ENCODE data around the gene CILP. TPM values are rescaled to one million over a fixed set of nuclear protein-coding genes. Genes with fewer than 3 reads are reported as not detected.

The CILP gene
- total and polyA plus RNA-seq, 2 experiments from 2014 or later, result 0.03 TPM; not detected in 1

DNA sequence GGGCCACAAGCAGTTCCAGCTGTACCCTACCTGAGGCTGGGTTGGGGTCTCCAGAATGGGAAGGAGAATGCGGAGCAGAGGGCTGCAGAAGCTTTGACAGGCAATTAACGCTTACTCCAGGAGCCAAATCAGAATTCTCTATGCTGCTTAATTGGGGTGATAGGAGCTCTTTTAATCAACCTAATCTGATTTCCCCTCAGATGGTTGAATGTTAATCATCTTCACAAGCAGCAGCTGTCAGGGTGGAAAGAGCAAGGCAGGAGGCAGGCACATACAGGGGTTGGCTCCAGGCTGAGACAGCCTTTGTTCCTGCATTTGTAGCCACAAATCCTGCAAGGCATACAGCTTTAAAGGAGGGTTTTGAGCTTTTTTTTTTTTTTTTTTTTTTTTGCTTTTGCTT is 2.6 kb downstream of the CILP start:
- Histone ChIP-seq H3K36me3 (ENCODE audit: insufficient read depth) (no peaks in the 10 kb centered on the region), H3K4me1 (ENCODE audit: insufficient read depth) (no peaks in the 10 kb centered on the region), H3F3A (replicated peaks; ENCODE audit: low read depth) (no peaks in the 10 kb centered on the region), H3K4me2 (no peak overlapping the region), H3K79me2 (replicated peaks; ENCODE audit: insufficient read depth) (no peaks in the 10 kb centered on the region), H4K20me1 (replicated peaks; ENCODE audit: insufficient read depth) (no peaks in the 10 kb centered on the region), H3K27ac (ENCODE audit: low read depth) (no peak overlapping the region), H3K27me3 (ENCODE audit: insufficient read depth) (no peaks in the 10 kb centered on the region), H3K4me3 (no peak overlapping the region), H2AFZ (no peak overlapping the region), H3K9me2 (ENCODE audit: insufficient read depth) (peaks cover 3% of the 10 kb centered on the region; the same call in 1 of the 2 replicates)
- H3K36me3 Mint-ChIP-seq (ENCODE audit: low read depth), result no peaks in the 10 kb centered on the region
- H3K9me3 Mint-ChIP-seq, result no peaks in the 10 kb centered on the region
- H3K27ac Mint-ChIP-seq, result no peak overlapping the region
- TF ChIP-seq, protein P1, sequence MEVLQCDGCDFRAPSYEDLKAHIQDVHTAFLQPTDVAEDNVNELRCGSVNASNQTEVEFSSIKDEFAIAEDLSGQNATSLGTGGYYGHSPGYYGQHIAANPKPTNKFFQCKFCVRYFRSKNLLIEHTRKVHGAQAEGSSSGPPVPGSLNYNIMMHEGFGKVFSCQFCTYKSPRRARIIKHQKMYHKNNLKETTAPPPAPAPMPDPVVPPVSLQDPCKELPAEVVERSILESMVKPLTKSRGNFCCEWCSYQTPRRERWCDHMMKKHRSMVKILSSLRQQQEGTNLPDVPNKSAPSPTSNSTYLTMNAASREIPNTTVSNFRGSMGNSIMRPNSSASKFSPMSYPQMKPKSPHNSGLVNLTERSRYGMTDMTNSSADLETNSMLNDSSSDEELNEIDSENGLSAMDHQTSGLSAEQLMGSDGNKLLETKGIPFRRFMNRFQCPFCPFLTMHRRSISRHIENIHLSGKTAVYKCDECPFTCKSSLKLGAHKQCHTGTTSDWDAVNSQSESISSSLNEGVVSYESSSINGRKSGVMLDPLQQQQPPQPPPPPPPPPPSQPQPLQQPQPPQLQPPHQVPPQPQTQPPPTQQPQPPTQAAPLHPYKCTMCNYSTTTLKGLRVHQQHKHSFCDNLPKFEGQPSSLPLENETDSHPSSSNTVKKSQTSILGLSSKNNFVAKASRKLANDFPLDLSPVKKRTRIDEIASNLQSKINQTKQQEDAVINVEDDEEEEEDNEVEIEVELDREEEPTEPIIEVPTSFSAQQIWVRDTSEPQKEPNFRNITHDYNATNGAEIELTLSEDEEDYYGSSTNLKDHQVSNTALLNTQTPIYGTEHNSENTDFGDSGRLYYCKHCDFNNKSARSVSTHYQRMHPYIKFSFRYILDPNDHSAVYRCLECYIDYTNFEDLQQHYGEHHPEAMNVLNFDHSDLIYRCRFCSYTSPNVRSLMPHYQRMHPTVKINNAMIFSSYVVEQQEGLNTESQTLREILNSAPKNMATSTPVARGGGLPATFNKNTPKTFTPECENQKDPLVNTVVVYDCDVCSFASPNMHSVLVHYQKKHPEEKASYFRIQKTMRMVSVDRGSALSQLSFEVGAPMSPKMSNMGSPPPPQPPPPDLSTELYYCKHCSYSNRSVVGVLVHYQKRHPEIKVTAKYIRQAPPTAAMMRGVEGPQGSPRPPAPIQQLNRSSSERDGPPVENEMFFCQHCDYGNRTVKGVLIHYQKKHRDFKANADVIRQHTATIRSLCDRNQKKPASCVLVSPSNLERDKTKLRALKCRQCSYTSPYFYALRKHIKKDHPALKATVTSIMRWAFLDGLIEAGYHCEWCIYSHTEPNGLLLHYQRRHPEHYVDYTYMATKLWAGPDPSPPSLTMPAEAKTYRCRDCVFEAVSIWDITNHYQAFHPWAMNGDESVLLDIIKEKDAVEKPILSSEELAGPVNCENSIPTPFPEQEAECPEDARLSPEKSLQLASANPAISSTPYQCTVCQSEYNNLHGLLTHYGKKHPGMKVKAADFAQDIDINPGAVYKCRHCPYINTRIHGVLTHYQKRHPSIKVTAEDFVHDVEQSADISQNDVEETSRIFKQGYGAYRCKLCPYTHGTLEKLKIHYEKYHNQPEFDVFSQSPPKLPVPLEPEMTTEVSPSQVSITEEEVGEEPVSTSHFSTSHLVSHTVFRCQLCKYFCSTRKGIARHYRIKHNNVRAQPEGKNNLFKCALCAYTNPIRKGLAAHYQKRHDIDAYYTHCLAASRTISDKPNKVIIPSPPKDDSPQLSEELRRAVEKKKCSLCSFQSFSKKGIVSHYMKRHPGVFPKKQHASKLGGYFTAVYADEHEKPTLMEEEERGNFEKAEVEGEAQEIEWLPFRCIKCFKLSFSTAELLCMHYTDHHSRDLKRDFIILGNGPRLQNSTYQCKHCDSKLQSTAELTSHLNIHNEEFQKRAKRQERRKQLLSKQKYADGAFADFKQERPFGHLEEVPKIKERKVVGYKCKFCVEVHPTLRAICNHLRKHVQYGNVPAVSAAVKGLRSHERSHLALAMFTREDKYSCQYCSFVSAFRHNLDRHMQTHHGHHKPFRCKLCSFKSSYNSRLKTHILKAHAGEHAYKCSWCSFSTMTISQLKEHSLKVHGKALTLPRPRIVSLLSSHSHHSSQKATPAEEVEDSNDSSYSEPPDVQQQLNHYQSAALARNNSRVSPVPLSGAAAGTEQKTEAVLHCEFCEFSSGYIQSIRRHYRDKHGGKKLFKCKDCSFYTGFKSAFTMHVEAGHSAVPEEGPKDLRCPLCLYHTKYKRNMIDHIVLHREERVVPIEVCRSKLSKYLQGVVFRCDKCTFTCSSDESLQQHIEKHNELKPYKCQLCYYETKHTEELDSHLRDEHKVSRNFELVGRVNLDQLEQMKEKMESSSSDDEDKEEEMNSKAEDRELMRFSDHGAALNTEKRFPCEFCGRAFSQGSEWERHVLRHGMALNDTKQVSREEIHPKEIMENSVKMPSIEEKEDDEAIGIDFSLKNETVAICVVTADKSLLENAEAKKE (CRISPR knock-in tag; IDR thresholded peaks at IDR 0.05), result no peak
- TF ChIP-seq NANOG (IDR thresholded peaks at IDR 0.05; ENCODE audit: borderline replicate concordance) (no peak), JUNB (IDR thresholded peaks at IDR 0.05; ENCODE audit: unreplicated experiment) (no peak), ZNF331 (CRISPR knock-in tag; IDR thresholded peaks at IDR 0.05; ENCODE audit: low read depth) (no peak), EZH2 (IDR thresholded peaks at IDR 0.05; ENCODE audit: low read depth, unreplicated experiment) (no peak), STAT1 (IDR thresholded peaks at IDR 0.05; ENCODE audit: unreplicated experiment) (no peak), CREB1 (CRISPR knock-in tag; IDR thresholded peaks at IDR 0.05; ENCODE audit: low read depth) (no peak), POLR2AphosphoS5 (IDR thresholded peaks at IDR 0.05; ENCODE audit: low read depth) (no peak), ZNF114 (CRISPR knock-in tag; IDR thresholded peaks at IDR 0.05) (no peak), EZH2phosphoT487 (IDR thresholded peaks at IDR 0.05; ENCODE audit: unreplicated experiment) (no peak)
- TF ChIP-seq, protein P2, sequence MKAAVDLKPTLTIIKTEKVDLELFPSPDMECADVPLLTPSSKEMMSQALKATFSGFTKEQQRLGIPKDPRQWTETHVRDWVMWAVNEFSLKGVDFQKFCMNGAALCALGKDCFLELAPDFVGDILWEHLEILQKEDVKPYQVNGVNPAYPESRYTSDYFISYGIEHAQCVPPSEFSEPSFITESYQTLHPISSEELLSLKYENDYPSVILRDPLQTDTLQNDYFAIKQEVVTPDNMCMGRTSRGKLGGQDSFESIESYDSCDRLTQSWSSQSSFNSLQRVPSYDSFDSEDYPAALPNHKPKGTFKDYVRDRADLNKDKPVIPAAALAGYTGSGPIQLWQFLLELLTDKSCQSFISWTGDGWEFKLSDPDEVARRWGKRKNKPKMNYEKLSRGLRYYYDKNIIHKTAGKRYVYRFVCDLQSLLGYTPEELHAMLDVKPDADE (IDR thresholded peaks at IDR 0.05), result no peak
- TF ChIP-seq, protein P3, sequence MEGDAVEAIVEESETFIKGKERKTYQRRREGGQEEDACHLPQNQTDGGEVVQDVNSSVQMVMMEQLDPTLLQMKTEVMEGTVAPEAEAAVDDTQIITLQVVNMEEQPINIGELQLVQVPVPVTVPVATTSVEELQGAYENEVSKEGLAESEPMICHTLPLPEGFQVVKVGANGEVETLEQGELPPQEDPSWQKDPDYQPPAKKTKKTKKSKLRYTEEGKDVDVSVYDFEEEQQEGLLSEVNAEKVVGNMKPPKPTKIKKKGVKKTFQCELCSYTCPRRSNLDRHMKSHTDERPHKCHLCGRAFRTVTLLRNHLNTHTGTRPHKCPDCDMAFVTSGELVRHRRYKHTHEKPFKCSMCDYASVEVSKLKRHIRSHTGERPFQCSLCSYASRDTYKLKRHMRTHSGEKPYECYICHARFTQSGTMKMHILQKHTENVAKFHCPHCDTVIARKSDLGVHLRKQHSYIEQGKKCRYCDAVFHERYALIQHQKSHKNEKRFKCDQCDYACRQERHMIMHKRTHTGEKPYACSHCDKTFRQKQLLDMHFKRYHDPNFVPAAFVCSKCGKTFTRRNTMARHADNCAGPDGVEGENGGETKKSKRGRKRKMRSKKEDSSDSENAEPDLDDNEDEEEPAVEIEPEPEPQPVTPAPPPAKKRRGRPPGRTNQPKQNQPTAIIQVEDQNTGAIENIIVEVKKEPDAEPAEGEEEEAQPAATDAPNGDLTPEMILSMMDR (conservative IDR thresholded peaks at IDR 0.05; ENCODE audit: low read depth in 2 of 2), result no peak
- TF ChIP-seq, protein P4, sequence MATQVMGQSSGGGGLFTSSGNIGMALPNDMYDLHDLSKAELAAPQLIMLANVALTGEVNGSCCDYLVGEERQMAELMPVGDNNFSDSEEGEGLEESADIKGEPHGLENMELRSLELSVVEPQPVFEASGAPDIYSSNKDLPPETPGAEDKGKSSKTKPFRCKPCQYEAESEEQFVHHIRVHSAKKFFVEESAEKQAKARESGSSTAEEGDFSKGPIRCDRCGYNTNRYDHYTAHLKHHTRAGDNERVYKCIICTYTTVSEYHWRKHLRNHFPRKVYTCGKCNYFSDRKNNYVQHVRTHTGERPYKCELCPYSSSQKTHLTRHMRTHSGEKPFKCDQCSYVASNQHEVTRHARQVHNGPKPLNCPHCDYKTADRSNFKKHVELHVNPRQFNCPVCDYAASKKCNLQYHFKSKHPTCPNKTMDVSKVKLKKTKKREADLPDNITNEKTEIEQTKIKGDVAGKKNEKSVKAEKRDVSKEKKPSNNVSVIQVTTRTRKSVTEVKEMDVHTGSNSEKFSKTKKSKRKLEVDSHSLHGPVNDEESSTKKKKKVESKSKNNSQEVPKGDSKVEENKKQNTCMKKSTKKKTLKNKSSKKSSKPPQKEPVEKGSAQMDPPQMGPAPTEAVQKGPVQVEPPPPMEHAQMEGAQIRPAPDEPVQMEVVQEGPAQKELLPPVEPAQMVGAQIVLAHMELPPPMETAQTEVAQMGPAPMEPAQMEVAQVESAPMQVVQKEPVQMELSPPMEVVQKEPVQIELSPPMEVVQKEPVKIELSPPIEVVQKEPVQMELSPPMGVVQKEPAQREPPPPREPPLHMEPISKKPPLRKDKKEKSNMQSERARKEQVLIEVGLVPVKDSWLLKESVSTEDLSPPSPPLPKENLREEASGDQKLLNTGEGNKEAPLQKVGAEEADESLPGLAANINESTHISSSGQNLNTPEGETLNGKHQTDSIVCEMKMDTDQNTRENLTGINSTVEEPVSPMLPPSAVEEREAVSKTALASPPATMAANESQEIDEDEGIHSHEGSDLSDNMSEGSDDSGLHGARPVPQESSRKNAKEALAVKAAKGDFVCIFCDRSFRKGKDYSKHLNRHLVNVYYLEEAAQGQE (IDR thresholded peaks at IDR 0.05; ENCODE audit: unreplicated experiment), result no peak
- peaks cover 12% of the 10 kb centered on the region for H3K4me1 Mint-ChIP-seq
- peaks cover 6% of the 10 kb centered on the region for H3K27me3 Mint-ChIP-seq (ENCODE audit: insufficient read depth, low read depth, poor library complexity)
- H3K4me3 Mint-ChIP-seq, result no peak overlapping the region
- DNase-seq (ENCODE audit: low spot score), result no peak
- ATAC-seq, result no peak
